Fibroblast of skin of left quadriceps (primary cell): ENCODE measurements around the gene PHACTR2.

Experiments
- DNase-seq, 2 experiments: peaks; one replicate each; pipeline ENCODE4 v3.0.0-alpha.2; 2013; ENCODE audit warnings: low read depth in 2 of 2

The PHACTR2 gene

GRCh38 chr6:143742070-143742954 lies 64.5 kb downstream of the PHACTR2 start:
- no peak for DNase-seq

- DNase-seq = no peak
These were observed 65.1 kb downstream of the PHACTR2 start for GRCh38 chr6:143742955-143743255.

GRCh38 chr6:143743301-143744166 lies 65.8 kb downstream of the PHACTR2 start:
- DNase-seq = no peak

GRCh38 chr6:143744551-143745165 lies 66.9 kb downstream of the PHACTR2 start:
- no peak for DNase-seq

GRCh38 chr6:143745166-143746133 lies 67.7 kb downstream of the PHACTR2 start:
- peak; percentile 11 to 13 for DNase-seq

GRCh38 chr6:143746202-143747119 lies 68.7 kb downstream of the PHACTR2 start:
- no peak for DNase-seq

- no peak for DNase-seq
These were observed 69.6 kb downstream of the PHACTR2 start for GRCh38 chr6:143747347-143747842.

GRCh38 chr6:143749891-143750290 lies 72.1 kb downstream of the PHACTR2 start:
- no peak for DNase-seq

GRCh38 chr6:143750877-143751276 lies 73.1 kb downstream of the PHACTR2 start:
- DNase-seq = no peak

- DNase-seq = no peak
These were observed 74.7 kb downstream of the PHACTR2 start for GRCh38 chr6:143752459-143752858.

- DNase-seq = no peak
These were observed 75.9 kb downstream of the PHACTR2 start for GRCh38 chr6:143753678-143754077.

GRCh38 chr6:143754204-143754603 lies 76.4 kb downstream of the PHACTR2 start:
- no peak for DNase-seq

GRCh38 chr6:143755301-143755744 lies 77.6 kb downstream of the PHACTR2 start:
- DNase-seq = no peak

GRCh38 chr6:143757346-143757832 lies 79.6 kb downstream of the PHACTR2 start:
- DNase-seq = no peak

- no peak for DNase-seq
These were observed 80.8 kb downstream of the PHACTR2 start for GRCh38 chr6:143758551-143758950.

GRCh38 chr6:143759666-143760065 lies 81.9 kb downstream of the PHACTR2 start:
- no peak for DNase-seq

- no peak for DNase-seq
These were observed 83.3 kb downstream of the PHACTR2 start for GRCh38 chr6:143761074-143761473.

GRCh38 chr6:143762126-143762525 lies 84.4 kb downstream of the PHACTR2 start:
- no peak for DNase-seq

GRCh38 chr6:143765422-143766184 lies 87.8 kb downstream of the PHACTR2 start:
- DNase-seq = no peak
